Measurements from ENCODE around the gene ASB2.

The ASB2 gene

GRCh38 chr14:93976477-93977057 lies at the start of gene ASB2:
Gene ASB2 (minus strand): TSS chr14:93976570. CDS start chr14:93964539, 12,031 bp downstream.
- no peak for DNase-seq (ENCODE audit: low read depth)

GRCh38 chr14:94025720-94026119 lies 49.4 kb upstream of the ASB2 start:
- no peak for DNase-seq (ENCODE audit: low read depth)

- no peak for DNase-seq (ENCODE audit: low read depth)
These were observed 48.2 kb upstream of the ASB2 start for GRCh38 chr14:94024549-94024948.

DNA sequence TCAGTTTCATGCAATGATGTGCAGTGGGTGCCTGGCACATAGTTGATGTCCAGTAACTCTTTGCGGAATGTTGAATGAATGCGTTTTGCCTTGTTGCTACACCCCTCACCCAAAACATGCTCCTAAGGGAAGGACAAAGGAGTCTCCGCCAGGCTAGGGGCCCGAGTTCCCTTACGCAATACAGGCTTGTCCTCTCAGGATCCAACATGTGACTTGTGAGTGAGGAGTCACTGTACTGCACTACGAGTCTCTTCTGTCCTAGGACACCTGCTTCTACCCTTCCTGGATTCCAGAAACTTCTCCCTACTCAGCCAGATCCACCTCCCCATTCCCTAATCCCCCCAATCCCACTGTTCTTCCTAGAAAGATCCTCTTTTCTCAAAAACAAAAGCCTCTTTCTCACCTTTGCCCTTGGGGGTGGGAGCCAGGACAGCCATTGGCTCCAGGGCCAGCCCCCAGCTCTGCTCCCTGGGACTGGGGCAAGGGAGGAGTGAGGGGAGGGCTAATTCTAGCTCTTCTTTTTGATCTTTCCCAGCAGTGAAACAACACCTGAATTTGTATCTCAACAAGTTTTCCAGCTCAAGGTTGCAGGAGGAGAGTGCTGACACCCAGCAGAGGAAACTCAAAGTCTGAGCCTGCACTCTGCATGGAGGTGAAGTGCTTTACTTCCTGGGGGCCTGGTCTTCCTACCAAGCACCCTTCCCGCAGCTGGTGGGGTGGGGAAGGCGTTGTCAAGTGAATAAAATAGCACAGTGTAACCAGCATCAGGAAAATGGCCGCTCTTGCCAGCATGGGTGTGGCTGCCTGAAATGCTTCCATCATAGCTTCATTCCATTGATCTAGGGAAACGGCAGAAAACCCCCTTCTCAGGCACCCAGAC lies 46.4 kb upstream of the ASB2 start:
- no peak for DNase-seq (ENCODE audit: low read depth)

DNA sequence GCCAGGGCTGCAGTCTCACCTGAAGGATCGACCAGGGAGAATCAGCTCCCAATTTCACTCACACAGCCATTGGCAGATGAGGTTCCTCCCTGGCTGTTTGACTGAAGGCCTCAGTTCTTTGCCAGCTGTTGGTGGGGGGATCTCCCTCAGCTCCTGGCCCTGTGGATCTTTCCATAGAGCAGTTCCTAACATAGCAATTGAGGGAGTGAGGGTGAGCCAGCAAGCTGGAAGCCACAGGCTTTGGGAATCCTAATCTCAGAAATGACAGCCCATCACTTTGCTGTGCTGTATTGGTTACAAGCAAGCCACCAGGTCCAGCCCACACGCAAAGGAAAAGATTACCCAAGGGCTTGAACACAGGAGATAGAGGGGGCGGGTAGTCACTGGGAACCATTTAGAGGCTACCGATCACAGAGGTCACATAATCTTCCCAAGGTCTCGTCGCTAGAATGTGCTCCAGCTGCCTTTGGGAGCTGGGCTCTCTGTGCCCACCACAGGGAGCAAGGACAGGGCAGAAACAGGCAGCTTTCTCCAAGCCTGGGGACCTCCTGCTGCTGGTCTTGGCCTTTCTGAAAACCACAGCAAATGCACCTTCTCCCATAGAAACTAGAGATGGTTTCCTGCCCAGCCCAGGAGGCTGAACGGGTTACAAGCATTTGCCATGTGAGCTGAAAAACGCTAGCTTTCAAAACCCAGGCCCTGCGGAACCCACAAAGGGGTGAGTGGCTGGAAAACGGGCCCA lies 45.2 kb upstream of the ASB2 start:
- no peak for DNase-seq (ENCODE audit: low read depth)

- DNase-seq (ENCODE audit: low read depth) = no peak
These were observed 44.6 kb upstream of the ASB2 start for GRCh38 chr14:94021001-94021400.

DNA sequence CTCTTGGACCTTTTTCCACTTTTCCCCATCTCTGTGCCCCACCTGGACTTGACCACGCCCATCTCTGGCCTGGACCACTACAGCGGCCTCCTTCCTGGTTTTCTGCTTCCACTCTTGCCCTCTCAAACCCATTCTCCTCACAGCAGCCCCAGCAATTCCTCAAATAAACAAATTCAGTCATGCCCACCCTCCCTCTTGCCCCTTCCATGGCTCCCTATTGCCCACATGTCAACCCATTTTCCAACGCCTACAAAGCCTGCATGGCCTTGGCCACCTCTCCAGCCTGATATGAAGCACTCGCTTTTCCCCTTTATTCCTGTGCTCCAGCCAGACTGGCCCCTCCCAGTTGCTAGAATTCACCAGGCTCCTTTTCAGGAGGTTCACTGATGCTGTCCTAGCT lies 43.9 kb upstream of the ASB2 start:
- DNase-seq (ENCODE audit: low read depth) = no peak

GRCh38 chr14:94019329-94019728 lies 43.0 kb upstream of the ASB2 start:
- DNase-seq (ENCODE audit: low read depth) = no peak

GRCh38 chr14:94018308-94018707 lies 41.9 kb upstream of the ASB2 start:
- no peak for DNase-seq (ENCODE audit: low read depth)

DNA sequence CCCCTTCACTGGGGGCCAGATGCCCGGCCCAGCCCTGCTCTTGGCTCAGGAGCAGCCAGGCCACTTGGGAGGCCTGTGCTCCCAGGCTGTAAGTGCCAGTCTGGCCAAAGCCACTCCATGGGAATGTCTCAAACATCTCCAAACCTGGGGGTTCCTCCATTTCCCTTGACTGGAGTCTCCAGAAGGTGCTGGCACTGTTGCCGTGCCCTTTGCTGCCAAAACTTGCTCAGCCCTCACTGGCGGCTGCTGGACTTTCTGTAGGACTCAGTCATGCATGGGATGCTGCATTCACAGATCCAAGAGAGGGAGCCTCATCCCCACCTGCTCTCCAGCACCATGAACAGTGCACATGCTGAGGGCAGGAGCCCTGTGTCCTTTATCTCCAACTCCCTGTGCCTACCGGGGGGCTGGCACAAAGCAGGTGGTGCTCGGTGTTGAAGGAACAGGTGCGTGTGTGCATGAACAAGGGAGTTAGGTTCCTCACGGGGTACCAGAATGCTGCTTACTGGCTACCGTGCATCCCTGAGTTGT lies 40.1 kb upstream of the ASB2 start:
- DNase-seq (ENCODE audit: low read depth) = no peak

DNA sequence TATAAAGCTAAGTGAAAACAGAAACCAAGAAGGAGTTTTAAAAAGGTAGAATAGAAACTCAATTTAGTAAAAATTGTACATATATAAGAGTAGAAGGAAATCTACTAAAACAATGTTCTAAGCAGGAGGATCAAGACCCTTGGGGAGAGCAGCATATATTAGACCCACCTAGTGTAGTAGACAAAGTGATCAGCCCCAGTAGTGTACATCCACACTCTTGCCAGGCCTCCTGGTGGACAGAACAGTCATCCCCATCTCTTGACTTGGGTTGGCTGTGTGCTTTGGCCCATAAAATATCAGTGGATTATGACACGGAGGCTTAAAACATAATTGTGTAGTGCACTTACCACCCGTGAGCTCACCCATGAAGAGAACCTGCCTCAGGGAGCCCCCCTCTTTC lies 38.9 kb upstream of the ASB2 start:
- DNase-seq (ENCODE audit: low read depth) = no peak

GRCh38 chr14:94014382-94014781 lies 38.0 kb upstream of the ASB2 start:
- no peak for DNase-seq (ENCODE audit: low read depth)

DNA sequence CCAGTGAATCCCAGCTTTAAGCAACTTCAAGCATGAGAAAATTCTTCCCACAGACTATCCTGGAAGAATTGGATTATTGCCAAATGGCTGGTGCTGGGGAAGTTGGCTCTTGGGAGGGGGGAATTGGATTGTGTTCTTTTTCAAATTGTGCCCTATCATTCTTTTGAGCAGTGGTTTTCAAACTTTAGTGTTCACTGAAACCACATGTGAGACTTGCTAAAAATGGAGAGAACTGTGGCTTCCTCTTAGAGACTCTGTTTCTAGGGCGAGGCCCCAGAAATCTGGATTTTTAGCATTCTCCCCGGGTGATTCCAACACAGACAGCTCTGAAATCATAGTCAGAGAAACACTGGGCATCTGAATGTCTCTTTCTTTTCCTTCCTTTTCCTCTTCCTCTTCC lies 35.4 kb upstream of the ASB2 start:
- DNase-seq (ENCODE audit: low read depth) = no peak

- no peak for DNase-seq (ENCODE audit: low read depth)
These were observed 34.3 kb upstream of the ASB2 start for GRCh38 chr14:94010625-94011024.

DNA sequence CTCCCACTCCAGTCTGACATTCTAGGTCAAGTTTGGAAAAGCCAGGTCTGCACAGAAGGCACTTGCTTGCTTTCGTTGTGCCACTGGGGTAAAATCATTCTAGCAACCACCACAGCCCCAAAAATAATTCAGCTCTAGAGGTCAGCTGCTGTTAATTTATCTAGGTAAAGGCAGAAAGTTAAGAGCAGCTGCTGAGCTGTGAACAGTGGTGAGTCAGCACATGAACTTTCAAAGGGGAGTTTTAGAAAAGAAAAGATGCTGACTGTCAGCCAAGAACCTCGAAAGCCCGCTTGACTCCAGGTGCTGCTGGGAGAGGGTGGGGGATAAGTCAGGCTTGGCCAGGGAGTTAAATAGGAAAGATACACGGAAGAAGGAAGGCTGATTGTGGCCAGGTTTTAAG lies 33.4 kb upstream of the ASB2 start:
- no peak for DNase-seq (ENCODE audit: low read depth)

DNA sequence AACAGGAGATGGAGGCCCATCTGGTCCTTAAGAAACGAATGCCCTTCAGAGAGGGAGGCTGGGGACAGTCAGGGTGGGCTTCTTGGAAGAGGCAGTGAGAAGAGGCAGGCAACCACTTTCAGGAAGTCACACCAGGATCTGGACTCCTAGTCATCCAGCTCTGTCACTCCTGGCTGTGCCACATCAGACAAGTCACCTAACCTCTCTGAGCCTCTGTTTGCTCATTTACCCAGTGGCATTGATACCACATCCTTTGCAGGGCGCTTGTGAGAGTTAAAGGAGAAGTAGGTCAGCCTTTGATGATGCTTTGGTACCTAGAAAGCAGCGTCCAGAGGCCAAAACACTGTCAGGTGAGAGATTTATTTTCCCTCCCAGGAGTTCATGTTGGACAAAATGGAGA lies 31.9 kb upstream of the ASB2 start:
- no peak for DNase-seq (ENCODE audit: low read depth)

DNA sequence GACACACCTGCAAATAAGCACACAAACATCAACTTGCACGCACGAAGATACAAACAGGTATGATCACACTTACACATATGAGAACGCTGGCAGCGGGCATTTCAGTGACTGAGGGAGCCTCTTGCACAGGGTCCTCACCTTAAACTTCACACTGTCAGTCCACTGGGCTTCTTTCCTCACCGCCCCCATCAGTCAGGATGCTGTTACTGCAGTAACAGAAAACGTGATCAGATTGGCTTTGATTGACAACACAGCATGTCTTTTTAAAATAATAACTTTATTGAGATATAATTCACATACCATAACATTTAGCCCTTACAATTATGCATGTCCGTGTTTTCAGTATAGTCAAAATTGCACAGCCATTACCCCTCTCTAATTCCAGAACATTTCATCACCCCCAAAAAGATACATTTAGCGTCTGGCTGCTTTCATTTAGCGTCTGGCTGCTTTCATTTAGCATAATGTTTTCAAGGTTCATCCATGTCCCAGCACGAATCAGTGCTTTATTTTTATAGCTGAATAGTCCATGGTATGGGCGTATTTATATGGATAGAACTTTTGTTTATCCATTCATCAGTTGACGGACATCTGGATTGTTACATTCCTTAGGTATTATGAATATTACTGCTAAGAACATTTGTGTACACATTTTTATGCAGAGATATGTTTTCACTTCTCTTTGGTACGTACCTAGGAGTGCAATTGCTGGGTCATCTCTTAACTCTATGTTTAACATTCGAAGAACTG lies 29.1 kb upstream of the ASB2 start:
- DNase-seq (ENCODE audit: low read depth) = no peak

- no peak for DNase-seq (ENCODE audit: low read depth)
These were observed 27.6 kb upstream of the ASB2 start for GRCh38 chr14:94004015-94004414.

DNA sequence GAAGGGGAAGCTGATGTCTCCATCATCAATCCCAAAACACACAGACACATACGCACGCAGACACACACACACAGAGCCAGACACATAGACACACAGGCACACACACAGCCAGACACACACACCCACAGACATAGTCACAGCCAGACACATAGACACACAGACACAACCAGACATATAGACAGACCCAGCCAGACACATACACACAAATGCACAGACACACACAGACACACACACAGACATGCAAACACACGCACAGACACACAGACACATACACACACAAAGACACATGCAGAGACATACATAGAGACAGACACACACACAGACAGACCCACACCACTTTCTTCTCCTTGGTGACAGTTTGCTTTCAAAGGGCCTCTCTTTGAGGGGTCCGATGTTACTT lies 27.0 kb upstream of the ASB2 start:
- DNase-seq (ENCODE audit: low read depth) = no peak

DNA sequence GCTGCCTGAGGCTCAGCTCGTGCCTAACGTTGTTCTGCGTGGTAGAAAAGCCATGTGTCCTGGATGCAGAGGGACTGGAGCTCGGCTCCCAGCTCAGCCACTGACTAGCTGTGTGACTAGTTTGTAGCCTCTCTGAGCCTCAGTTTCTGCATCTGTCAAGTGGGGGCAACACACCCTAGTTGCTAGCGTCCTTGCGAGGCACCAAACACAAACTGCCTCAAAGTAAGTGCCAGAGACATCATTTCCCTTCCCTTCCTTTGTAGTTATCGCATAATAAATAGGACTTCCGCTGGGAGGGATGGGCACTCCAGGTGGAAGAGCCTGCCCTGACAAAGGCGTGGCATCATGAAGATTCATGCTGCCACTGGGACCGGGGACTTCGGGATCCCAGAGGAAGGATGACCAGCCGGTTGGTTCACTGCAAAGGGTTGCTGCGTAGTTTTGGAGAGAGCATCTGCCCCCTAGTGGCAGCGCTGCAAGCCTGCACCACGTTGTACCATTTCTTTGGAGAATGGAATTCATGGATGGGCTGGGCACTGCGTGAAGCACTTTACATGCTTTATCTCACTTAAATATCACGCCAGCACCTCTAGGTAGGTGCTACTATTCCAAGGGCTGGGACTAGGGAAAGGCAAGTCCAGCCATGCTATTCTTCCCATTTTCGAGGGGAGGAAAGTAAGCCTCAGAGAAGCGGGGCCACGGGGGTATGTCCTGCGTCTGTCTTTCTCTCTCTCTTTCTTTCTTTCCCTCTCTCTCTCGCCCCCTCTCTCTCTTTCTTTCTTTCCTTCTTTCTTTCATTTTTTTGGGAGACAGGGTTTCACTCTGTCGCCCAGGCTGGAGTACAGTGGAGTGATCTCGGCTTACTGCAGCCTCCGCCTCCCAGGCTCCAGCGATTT lies 25.4 kb upstream of the ASB2 start:
- DNase-seq (ENCODE audit: low read depth) = peak; percentile 54

DNA sequence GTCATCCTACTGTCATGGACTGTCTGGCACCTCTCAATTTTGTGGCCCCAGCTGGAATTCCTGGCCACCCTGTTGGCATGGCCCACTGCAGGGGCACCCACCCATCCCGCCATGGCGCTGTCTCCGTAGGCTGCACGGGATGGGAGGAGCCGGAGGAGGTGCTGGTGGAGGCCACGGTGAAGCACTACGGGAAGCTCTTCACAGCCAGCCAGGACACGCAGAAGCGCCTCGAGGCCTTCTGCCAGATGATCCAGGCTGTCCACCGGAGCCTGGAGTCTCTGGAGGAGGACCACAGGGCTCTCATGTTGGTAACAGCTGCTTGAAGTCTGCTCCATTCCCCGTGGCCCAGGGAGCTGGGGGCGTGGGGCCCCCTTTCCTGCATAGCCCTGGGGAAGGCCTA lies 24.6 kb upstream of the ASB2 start:
- no peak for DNase-seq (ENCODE audit: low read depth)
